Activated T-helper 2 cell treated with anti-CD3 and anti-CD28 coated beads, Interferon-gamma antibody, Interleukin-2, Interleukin-4, amounts not matched to agents 10 μg/mL and 5 μg/mL and 100 μg/mL, durations not matched to agents 14 hours and 24 hours and 36 hours (primary cell): ENCODE data around the gene RAB27B. TPM values are rescaled to one million over a fixed set of nuclear protein-coding genes. Genes with fewer than 3 reads are reported as not detected.
A peak's percentile ranks its signal among the peaks of the same experiment; 100 is the strongest.
"Not testable (repeated sequence)": the region's sequence is repeated elsewhere in the genome, so short reads cannot be mapped to it uniquely, and the experiment has no call there.

ENCODE experiments used
- DNase-seq: peaks from one replicate; pipeline ENCODE4 v3.0.0; 2021; ENCODE audit warnings: low spot score
- H3K27ac Mint-ChIP-seq: one replicate; pipeline ENCODE4 v1.8.0; 2021; ENCODE audit warnings: mixed read lengths
- H3K27me3 Mint-ChIP-seq: one replicate; pipeline ENCODE4 v1.8.0; 2021; ENCODE audit warnings: low read depth, mixed read lengths
- H3K36me3 Mint-ChIP-seq: one replicate; pipeline ENCODE4 v1.8.0; 2021; ENCODE audit warnings: low read depth, mixed read lengths
- H3K4me1 Mint-ChIP-seq: one replicate; pipeline ENCODE4 v1.8.0; 2021; ENCODE audit warnings: low read depth, mixed read lengths
- H3K4me3 Mint-ChIP-seq: one replicate; pipeline ENCODE4 v1.8.0; 2021; ENCODE audit warnings: low read depth, mild to moderate bottlenecking, moderate library complexity, mixed read lengths
- H3K9me3 Mint-ChIP-seq: one replicate; pipeline ENCODE4 v1.8.0; 2021; ENCODE audit warnings: mixed read lengths
- intact Hi-C: fragments of 100-400 bp; cut with micrococcal nuclease; formaldehyde crosslinking; loops from one replicate; pipeline ENCODE4 v1.15.1; 2023
- total RNA-seq: library from RNA; stranded (reverse); gene quantifications from 2 replicates; pipeline ENCODE4 v1.2.3, GENCODE V29; 2022

The RAB27B gene
- total RNA-seq, 1 donor from 2014 or later, result 0.75 TPM

- intact Hi-C loops, result loop anchor here (1.0 to 5.0 kb wide), 5 partner anchors 18 to 134 kb away; no protein-coding TSS in a partner anchor
- H3K4me1 Mint-ChIP-seq, result peaks cover 22% of the 10 kb centered on the region
- H3K4me3 Mint-ChIP-seq, result peak overlapping the region; percentile 6
- H3K27me3 Mint-ChIP-seq, result peaks cover 6% of the 10 kb centered on the region
- H3K27ac Mint-ChIP-seq, result no peak overlapping the region
- H3K36me3 Mint-ChIP-seq, result no peaks in the 10 kb centered on the region
- H3K9me3 Mint-ChIP-seq, result no peaks in the 10 kb centered on the region
- no peak for DNase-seq
Observed at GRCh38 chr18:54852780-54853675, 24.8 kb downstream of the RAB27B start.

GRCh38 chr18:54855050-54855449 lies 26.8 kb downstream of the RAB27B start:
- peaks cover 22% of the 10 kb centered on the region for H3K4me1 Mint-ChIP-seq
- DNase-seq, H3K4me3 Mint-ChIP-seq, H3K27ac Mint-ChIP-seq, H3K36me3 Mint-ChIP-seq, H3K27me3 Mint-ChIP-seq, intact Hi-C loops, H3K9me3 Mint-ChIP-seq: not testable (repeated sequence)

- no peaks in the 10 kb centered on the region for H3K9me3 Mint-ChIP-seq
- intact Hi-C loops, result no loop called here
- no peak overlapping the region for H3K4me3 Mint-ChIP-seq
- peaks cover 9% of the 10 kb centered on the region for H3K27me3 Mint-ChIP-seq
- H3K27ac Mint-ChIP-seq, result no peak overlapping the region
- H3K4me1 Mint-ChIP-seq, result peaks cover 22% of the 10 kb centered on the region
- DNase-seq, result no peak
- no peaks in the 10 kb centered on the region for H3K36me3 Mint-ChIP-seq
Observed at GRCh38 chr18:54856105-54856646, 27.9 kb downstream of the RAB27B start.

GRCh38 chr18:54857499-54857898 lies 29.2 kb downstream of the RAB27B start:
- Mint-ChIP-seq H3K36me3 (no peaks in the 10 kb centered on the region), H3K9me3 (no peaks in the 10 kb centered on the region), H3K27ac (no peak overlapping the region), H3K4me1 (peaks cover 17% of the 10 kb centered on the region), H3K27me3 (peaks cover 8% of the 10 kb centered on the region), H3K4me3 (no peak overlapping the region)
- intact Hi-C loops, result no loop called here
- DNase-seq, result no peak

DNA sequence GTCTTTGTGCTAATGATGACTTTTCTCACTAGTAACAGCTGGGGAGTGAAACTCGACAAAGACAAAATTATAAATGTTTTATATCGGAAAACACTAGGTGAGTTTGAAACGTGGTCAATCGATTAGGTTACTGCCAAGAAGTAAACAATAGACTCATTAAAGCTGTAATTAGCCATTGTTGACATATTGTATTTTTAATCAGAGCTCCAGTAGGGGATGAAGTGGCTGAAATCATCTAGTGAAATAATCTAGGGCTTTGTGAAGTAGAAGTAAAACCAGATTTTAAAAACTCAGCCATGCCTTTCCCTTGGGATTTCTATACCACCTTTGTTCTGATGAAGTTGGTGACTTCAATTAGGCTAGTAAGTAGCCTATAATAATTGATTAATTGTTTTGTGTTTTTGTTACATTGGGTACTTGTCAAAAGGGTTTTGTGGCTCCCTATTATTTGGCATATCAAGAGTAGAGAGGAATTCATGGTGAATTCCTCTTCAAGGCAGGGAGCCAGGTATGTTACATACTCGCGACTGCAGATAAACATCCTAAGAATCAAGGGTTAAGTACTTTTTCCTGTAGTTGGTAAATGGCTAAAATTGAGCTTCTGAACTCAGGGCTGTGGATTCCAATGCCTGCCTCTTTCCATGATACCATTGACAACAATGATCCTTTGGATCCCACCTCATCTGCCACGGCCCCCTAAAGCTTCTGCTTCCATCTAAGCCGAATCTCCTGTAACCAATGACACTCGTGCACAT lies 31.6 kb downstream of the RAB27B start:
- Mint-ChIP-seq H3K4me3 (no peak overlapping the region), H3K27ac (no peak overlapping the region), H3K4me1 (peaks cover 4% of the 10 kb centered on the region), H3K27me3 (peaks cover 9% of the 10 kb centered on the region), H3K36me3 (no peaks in the 10 kb centered on the region), H3K9me3 (no peaks in the 10 kb centered on the region)
- DNase-seq, result no peak
- intact Hi-C loops, result no loop called here

DNA sequence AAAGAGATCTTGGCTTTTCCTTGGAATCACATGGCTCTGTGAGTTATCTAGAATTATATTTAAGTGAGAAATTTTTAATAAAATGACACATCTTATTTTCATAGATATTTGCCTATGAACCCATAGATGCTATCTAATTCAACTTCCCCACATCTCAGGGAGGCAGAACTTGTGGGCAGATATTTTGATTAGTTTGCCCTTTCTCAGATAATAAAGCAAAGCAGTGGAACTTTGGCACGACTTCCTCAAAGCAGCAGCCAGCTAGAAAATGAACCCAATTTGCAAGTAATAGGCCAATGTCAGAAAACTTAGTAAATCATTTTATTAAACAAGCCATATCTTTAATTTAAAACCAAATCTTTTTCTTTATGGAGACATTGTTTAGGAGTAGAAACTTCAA lies 32.7 kb downstream of the RAB27B start:
- peaks cover 9% of the 10 kb centered on the region for H3K27me3 Mint-ChIP-seq
- no peaks in the 10 kb centered on the region for H3K9me3 Mint-ChIP-seq
- no peaks in the 10 kb centered on the region for H3K36me3 Mint-ChIP-seq
- H3K27ac Mint-ChIP-seq, result no peak overlapping the region
- H3K4me1 Mint-ChIP-seq, result peaks cover 2% of the 10 kb centered on the region
- no peak for DNase-seq
- no peak overlapping the region for H3K4me3 Mint-ChIP-seq
- intact Hi-C loops, result no loop called here

- intact Hi-C loops, result no loop called here
- H3K9me3 Mint-ChIP-seq, result no peaks in the 10 kb centered on the region
- H3K27me3 Mint-ChIP-seq, result peaks cover 6% of the 10 kb centered on the region
- no peak overlapping the region for H3K4me3 Mint-ChIP-seq
- H3K4me1 Mint-ChIP-seq, result no peaks in the 10 kb centered on the region
- no peak overlapping the region for H3K27ac Mint-ChIP-seq
- DNase-seq, result no peak
- no peaks in the 10 kb centered on the region for H3K36me3 Mint-ChIP-seq
Observed at GRCh38 chr18:54867131-54867530, 38.9 kb downstream of the RAB27B start.

DNA sequence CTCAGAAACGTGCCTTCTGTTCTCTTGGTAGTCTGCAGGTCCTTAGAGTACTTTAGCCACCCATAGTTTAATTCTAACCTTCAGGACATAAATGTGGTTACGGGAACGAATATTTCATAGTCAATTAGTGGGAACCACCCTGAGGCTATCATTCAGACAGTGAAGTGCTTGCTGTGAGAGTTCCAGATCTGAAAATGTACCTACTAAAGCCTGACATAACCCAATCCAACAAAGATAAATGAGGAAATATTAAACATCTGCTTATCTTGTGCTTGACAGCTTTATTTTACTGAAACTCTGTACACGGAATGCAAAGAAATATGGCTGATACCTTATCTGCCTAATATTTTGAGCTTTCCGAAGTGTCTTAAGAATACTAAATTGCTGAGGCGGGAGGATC lies 43.0 kb downstream of the RAB27B start:
- Mint-ChIP-seq H3K27ac (no peak overlapping the region), H3K36me3 (no peaks in the 10 kb centered on the region), H3K27me3 (peaks cover 11% of the 10 kb centered on the region), H3K4me3 (no peak overlapping the region), H3K9me3 (no peaks in the 10 kb centered on the region), H3K4me1 (peaks cover 14% of the 10 kb centered on the region)
- no peak for DNase-seq
- intact Hi-C loops, result no loop called here

GRCh38 chr18:54872681-54873080 lies 44.4 kb downstream of the RAB27B start:
- Mint-ChIP-seq H3K9me3 (no peaks in the 10 kb centered on the region), H3K4me3 (no peak overlapping the region), H3K27ac (no peak overlapping the region), H3K4me1 (peaks cover 14% of the 10 kb centered on the region), H3K27me3 (peaks cover 9% of the 10 kb centered on the region), H3K36me3 (no peaks in the 10 kb centered on the region)
- no peak for DNase-seq
- intact Hi-C loops, result no loop called here

- no peaks in the 10 kb centered on the region for H3K9me3 Mint-ChIP-seq
- H3K4me1 Mint-ChIP-seq, result peaks cover 14% of the 10 kb centered on the region
- H3K36me3 Mint-ChIP-seq, result no peaks in the 10 kb centered on the region
- H3K27me3 Mint-ChIP-seq, result peaks cover 9% of the 10 kb centered on the region
- DNase-seq, result no peak
- no peak overlapping the region for H3K27ac Mint-ChIP-seq
- intact Hi-C loops, result no loop called here
- no peak overlapping the region for H3K4me3 Mint-ChIP-seq
Observed at GRCh38 chr18:54873884-54874255, 45.6 kb downstream of the RAB27B start.

- Mint-ChIP-seq H3K36me3 (no peaks in the 10 kb centered on the region), H3K27ac (no peak overlapping the region), H3K27me3 (peaks cover 9% of the 10 kb centered on the region), H3K9me3 (no peaks in the 10 kb centered on the region), H3K4me1 (peaks cover 14% of the 10 kb centered on the region), H3K4me3 (no peak overlapping the region)
- intact Hi-C loops, result no loop called here
- no peak for DNase-seq
Observed at GRCh38 chr18:54875063-54875462, 46.8 kb downstream of the RAB27B start.

DNA sequence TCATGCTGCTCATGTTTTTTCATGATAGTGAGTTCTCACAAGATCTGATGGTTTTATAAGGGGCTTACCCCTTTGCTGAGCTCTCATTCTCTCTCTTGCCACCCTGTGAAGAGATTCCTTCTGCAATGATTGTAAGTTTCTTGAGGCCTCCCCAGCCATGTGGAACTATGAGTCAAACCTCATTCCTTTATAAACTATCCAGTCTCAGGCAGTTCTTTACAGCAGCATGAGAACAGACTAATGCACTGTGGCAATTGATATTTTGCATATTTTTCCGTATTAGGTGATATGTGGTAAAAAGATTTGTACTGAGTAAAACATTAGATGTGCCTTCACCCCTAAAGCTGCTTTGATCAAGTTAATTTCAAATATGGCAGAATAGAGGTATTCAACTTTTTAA lies 48.8 kb downstream of the RAB27B start:
- H3K27ac Mint-ChIP-seq, result no peak overlapping the region
- H3K4me1 Mint-ChIP-seq, result peaks cover 14% of the 10 kb centered on the region
- peaks cover 6% of the 10 kb centered on the region for H3K27me3 Mint-ChIP-seq
- H3K9me3 Mint-ChIP-seq, result no peaks in the 10 kb centered on the region
- H3K4me3 Mint-ChIP-seq, result no peak overlapping the region
- intact Hi-C loops, result no loop called here
- H3K36me3 Mint-ChIP-seq, result no peaks in the 10 kb centered on the region
- no peak for DNase-seq

GRCh38 chr18:54878159-54878622 lies 49.9 kb downstream of the RAB27B start:
- Mint-ChIP-seq H3K4me1 (peaks cover 9% of the 10 kb centered on the region), H3K27me3 (peaks cover 9% of the 10 kb centered on the region), H3K36me3 (peaks cover 3% of the 10 kb centered on the region), H3K4me3 (no peak overlapping the region), H3K27ac (no peak overlapping the region), H3K9me3 (no peaks in the 10 kb centered on the region)
- intact Hi-C loops, result no loop called here
- no peak for DNase-seq
